Thyroid gland (tissue), 4 donors: Measurements from ENCODE around the gene PC. TPM values are rescaled to one million over a fixed set of nuclear protein-coding genes. Genes with fewer than 3 reads are reported as not detected.

Experiments used
- DNase-seq, 2 donors: peaks; one replicate each; pipeline ENCODE4 v3.0.0-alpha.2; 2019
- H3K27ac ChIP-seq, 3 donors: fragments of 200-600 bp; sonication (generic); 1 replicate in 2 of 3; 2 replicates in 1 of 3; pipeline ENCODE4 v1.5.1; 2016 to 2019; ENCODE audit warnings: mild to moderate bottlenecking in 1 of 3, moderate library complexity in 1 of 3
- H3K27me3 ChIP-seq: fragments of 200-600 bp; sonication (generic); one replicate; pipeline ENCODE4 v1.5.1; 2019
- H3K36me3 ChIP-seq, 2 donors: fragments of 200-600 bp; sonication (generic); one replicate each; pipeline ENCODE4 v1.5.1; 2016 to 2019
- H3K4me1 ChIP-seq, 2 donors: fragments of 200-600 bp; sonication (generic); one replicate each; pipeline ENCODE4 v1.5.1; 2017 to 2019
- H3K4me3 ChIP-seq, 3 donors: fragments of 200-600 bp; sonication (generic); replicated peaks in 1 of 3; 1 replicate in 2 of 3; 2 replicates in 1 of 3; pipeline ENCODE4 v1.5.1; 2016; ENCODE audit warnings: mild to moderate bottlenecking in 1 of 3
- H3K9me3 ChIP-seq: fragments of 200-600 bp; sonication (generic); one replicate; pipeline ENCODE4 v1.5.1; 2017
- POLR2A ChIP-seq, 2 donors: fragments of 450-650 bp; IDR thresholded peaks; one replicate each; pipeline ENCODE4 v1.6.1; 2017; ENCODE audit warnings: antibody characterized with exemption in 2 of 2, mild to moderate bottlenecking in 2 of 2, moderate library complexity in 1 of 2
- WGBS, 2 donors: methylation state at CpG; one replicate each; pipeline ENCODE4 v1.1.5; 2017; 5-methylcytosine and 5-hydroxymethylcytosine counted together
- intact Hi-C: fragments of 100-400 bp; cut with DNase I; formaldehyde crosslinking; loops from one replicate; pipeline ENCODE4 v1.15.1; 2023
- total RNA-seq, 4 donors: library from RNA; depleted of rRNA; stranded (reverse); fragments of >200 nt; gene quantifications; one replicate each; pipeline ENCODE4 v1.2.3, GENCODE V29; 2016
- TF ChIP-seq, protein P1 (sequence below), 6 experiments: fragments of 200-600 bp in 3 of 6; fragments of 450-650 bp in 3 of 6; sonication (generic) in 3 of 6; IDR thresholded peaks; one replicate each; pipeline ENCODE4 v1.5.1; 2016 to 2019; ENCODE audit warnings: antibody characterized with exemption in 6 of 6, mild to moderate bottlenecking in 2 of 6, inconsistent platforms in 1 of 6, moderate library complexity in 1 of 6

Gene PC
- total RNA-seq, 4 donors from 2014 or later: 5.4 to 34.3 (median 21.9) TPM

DNA sequence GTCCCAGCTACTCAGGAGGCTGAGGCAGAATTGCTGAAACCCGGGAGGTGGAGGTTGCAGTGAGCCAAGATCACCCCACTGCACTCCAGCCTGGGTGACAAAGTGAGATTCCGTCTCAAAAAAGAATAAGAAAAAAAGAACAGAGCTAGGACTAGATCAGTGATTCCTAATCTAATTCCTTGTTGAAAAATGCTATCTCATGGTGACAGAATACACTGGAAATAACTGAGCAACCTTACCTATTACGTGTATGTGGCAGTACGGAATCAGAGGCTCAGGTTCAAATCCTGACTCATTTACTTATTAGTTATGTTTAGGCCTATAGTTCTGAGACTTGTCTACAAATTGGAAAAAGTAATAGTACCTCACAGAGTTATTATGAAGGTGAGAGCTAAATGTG, 134.5 kb downstream of the PC start:
- TF ChIP-seq POLR2A (IDR thresholded peaks at IDR 0.05): no peak
- TF ChIP-seq, protein P1, sequence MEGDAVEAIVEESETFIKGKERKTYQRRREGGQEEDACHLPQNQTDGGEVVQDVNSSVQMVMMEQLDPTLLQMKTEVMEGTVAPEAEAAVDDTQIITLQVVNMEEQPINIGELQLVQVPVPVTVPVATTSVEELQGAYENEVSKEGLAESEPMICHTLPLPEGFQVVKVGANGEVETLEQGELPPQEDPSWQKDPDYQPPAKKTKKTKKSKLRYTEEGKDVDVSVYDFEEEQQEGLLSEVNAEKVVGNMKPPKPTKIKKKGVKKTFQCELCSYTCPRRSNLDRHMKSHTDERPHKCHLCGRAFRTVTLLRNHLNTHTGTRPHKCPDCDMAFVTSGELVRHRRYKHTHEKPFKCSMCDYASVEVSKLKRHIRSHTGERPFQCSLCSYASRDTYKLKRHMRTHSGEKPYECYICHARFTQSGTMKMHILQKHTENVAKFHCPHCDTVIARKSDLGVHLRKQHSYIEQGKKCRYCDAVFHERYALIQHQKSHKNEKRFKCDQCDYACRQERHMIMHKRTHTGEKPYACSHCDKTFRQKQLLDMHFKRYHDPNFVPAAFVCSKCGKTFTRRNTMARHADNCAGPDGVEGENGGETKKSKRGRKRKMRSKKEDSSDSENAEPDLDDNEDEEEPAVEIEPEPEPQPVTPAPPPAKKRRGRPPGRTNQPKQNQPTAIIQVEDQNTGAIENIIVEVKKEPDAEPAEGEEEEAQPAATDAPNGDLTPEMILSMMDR (IDR thresholded peaks at IDR 0.05): no peak
- H3K27ac ChIP-seq: no peak overlapping the region
- no peaks in the 10 kb centered on the region for H3K4me1 ChIP-seq
- no peaks in the 10 kb centered on the region for H3K27me3 ChIP-seq
- H3K9me3 ChIP-seq: no peaks in the 10 kb centered on the region
- no peak for DNase-seq
- intact Hi-C loops: no loop called here
- WGBS, 2 donors: 94 to 98% methylated on average over 4 of the region's 4 CpGs
- no peaks in the 10 kb centered on the region for H3K36me3 ChIP-seq
- H3K4me3 ChIP-seq: no peak overlapping the region

DNA sequence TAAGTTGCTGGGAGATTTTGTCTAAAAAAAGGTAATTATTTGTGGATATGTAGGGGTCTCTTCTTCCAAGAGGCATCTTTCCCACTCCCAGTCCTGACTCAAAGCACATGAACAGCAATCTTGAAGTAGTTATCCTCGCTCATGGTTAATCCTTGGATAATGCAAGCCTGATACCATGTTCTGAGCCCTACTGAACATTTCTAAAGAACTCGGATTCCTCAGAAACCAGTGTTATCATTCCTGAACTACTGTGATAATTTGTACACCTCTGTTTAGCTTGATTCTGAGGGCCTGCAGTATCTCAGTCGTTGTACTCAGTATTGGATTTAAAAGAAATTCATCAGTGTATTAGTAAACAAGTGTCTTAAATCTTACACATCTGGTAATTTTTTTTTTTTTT, 137.3 kb downstream of the PC start:
- 92 to 93% methylated on average over 3 of the region's 3 CpGs for WGBS, 2 donors
- H3K36me3 ChIP-seq: no peaks in the 10 kb centered on the region
- DNase-seq: no peak
- no peak for TF ChIP-seq POLR2A (IDR thresholded peaks at IDR 0.05)
- TF ChIP-seq, protein P1 (IDR thresholded peaks at IDR 0.05): no peak
- no peak overlapping the region for H3K27ac ChIP-seq
- no peaks in the 10 kb centered on the region for H3K9me3 ChIP-seq
- no peak overlapping the region for H3K4me3 ChIP-seq
- no peaks in the 10 kb centered on the region for H3K4me1 ChIP-seq
- H3K27me3 ChIP-seq: no peaks in the 10 kb centered on the region
- intact Hi-C loops: no loop called here

DNA sequence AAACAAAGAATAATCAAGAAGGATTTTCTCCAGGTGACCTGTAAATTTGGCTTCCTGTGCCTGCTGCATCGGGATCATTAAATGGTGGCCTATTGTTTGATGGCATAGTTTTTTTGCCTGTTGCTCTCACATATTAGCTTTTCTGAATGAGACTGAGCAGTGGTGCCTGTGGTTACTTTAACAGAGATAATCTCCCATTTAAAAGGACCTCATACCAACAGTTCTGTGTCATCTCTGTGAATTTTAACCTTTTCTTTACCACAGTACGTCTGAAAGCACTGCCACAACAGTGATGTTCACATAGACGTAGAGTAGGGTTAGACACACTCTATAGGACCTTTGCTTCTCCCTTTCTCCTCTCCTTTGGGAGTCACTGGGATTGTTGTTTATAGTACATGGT, 137.8 kb downstream of the PC start:
- Histone ChIP-seq H3K9me3 (no peaks in the 10 kb centered on the region), H3K4me3 (no peak overlapping the region), H3K27me3 (no peaks in the 10 kb centered on the region), H3K36me3 (no peaks in the 10 kb centered on the region), H3K27ac (no peak overlapping the region), H3K4me1 (no peaks in the 10 kb centered on the region)
- intact Hi-C loops: no loop called here
- no peak for DNase-seq
- WGBS, 2 donors: 79 to 88% methylated on average over 3 of the region's 3 CpGs
- TF ChIP-seq POLR2A (IDR thresholded peaks at IDR 0.05): no peak
- TF ChIP-seq, protein P1 (IDR thresholded peaks at IDR 0.05): no peak

DNA sequence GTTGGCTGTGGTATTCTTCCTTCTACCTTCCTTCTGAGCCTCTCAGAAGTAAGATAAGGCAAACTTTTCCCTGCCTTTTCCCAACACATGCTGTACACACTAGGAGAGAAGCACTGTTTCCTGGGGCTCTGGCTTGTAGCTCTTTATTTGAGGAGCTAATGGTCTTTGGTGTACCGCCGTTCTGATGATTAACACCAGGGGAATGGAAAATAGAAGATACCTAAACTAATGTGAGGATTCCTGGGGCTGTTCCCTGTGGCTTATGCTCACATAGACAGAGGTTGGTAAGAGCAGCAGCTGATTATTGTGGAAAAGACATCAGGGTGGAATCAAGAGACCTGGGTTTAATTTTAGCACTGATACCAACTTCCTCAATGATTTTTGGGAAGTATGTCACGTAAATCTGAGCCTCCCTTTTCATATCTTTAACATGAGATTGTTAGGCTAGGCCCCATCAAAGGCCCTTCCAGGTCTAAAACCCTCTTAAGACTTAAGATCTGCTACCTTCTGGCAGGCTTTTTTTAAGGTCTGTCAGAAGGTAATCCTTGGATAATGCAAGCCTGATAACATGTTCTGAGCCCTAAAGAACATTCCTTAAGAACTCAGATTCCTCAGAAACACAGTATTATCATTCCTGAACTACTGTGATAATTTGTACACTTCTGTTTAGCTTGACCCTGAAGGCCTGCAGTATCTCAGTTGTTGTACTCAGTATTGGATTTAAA, 139.8 kb downstream of the PC start:
- Histone ChIP-seq H3K36me3 (no peaks in the 10 kb centered on the region), H3K9me3 (no peaks in the 10 kb centered on the region), H3K4me3 (no peak overlapping the region), H3K27ac (no peak overlapping the region), H3K4me1 (no peaks in the 10 kb centered on the region), H3K27me3 (no peaks in the 10 kb centered on the region)
- intact Hi-C loops: no loop called here
- DNase-seq: no peak
- no peak for TF ChIP-seq POLR2A (IDR thresholded peaks at IDR 0.05)
- TF ChIP-seq, protein P1 (IDR thresholded peaks at IDR 0.05): no peak
- 86 to 87% methylated on average over 3 of the region's 3 CpGs for WGBS, 2 donors

DNA sequence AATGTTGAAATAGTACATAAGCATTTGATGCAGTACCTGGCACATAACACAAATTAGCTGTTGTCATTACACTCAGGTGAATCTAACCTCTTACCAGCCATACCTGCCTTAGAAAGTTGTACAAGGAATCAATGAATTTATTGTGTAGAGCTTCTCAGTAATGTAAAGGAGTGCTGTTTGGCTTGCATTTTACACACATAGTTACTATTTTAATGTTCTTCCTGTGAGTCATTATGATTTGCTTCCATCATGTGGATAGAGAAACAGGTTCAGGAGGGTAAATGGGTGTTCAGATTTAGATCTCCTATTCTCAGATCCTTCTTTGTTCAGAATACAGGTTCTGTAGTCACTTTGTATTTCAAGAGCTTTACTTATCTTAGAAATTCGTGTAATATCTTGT, 142.5 kb downstream of the PC start:
- Histone ChIP-seq H3K27me3 (no peaks in the 10 kb centered on the region), H3K36me3 (no peaks in the 10 kb centered on the region), H3K4me1 (no peaks in the 10 kb centered on the region), H3K27ac (no peak overlapping the region), H3K9me3 (no peaks in the 10 kb centered on the region), H3K4me3 (no peak overlapping the region)
- no peak for TF ChIP-seq POLR2A (IDR thresholded peaks at IDR 0.05)
- TF ChIP-seq, protein P1 (IDR thresholded peaks at IDR 0.05): no peak
- no peak for DNase-seq
- intact Hi-C loops: no loop called here
- WGBS, 2 donors: 83 to 96% methylated on average over 1 of the region's 1 CpG
